WERI-Rb-1 (cell line): Measurements from ENCODE around the gene TMEM158.

ENCODE experiments used
- DNase-seq: peaks from one replicate; pipeline ENCODE4 v3.0.0-alpha.2; 2020
- H3K27ac ChIP-seq: fragments of 250-450 bp; sonication (Bioruptor Pico); 2 replicates; pipeline ENCODE4 v1.5.1; 2020; ENCODE audit warnings: mild to moderate bottlenecking, moderate library complexity
- H3K27me3 ChIP-seq: fragments of 250-450 bp; sonication (Bioruptor Pico); 2 replicates; pipeline ENCODE4 v1.5.1; 2021; ENCODE audit warnings: mild to moderate bottlenecking, low read depth, moderate library complexity; ENCODE audit not compliant: insufficient read depth, severe bottlenecking
- H3K36me3 ChIP-seq: fragments of 250-450 bp; sonication (Bioruptor Pico); 2 replicates; pipeline ENCODE4 v1.5.1; 2020; ENCODE audit warnings: mild to moderate bottlenecking, moderate library complexity
- H3K4me3 ChIP-seq: 2 replicates; pipeline ENCODE4 v1.5.1; 2011; ENCODE audit warnings: low read depth, mild to moderate bottlenecking, control low read depth, low read length
- H3K9me3 ChIP-seq: fragments of 250-450 bp; sonication (Bioruptor Pico); 2 replicates; pipeline ENCODE4 v1.5.1; 2021; ENCODE audit warnings: mild to moderate bottlenecking, moderate library complexity; ENCODE audit not compliant: severe bottlenecking
- CTCF ChIP-seq: IDR thresholded peaks from 2 replicates; pipeline ENCODE4 v1.5.1; 2011; ENCODE audit warnings: low read depth, mild to moderate bottlenecking, control low read depth, inconsistent platforms, low read length

The TMEM158 gene

GRCh38 chr3:45191924-45192417 is 34.1 kb downstream of the TMEM158 start:
- DNase-seq, result peak; percentile 91
- H3K9me3 ChIP-seq, result no peaks in the 10 kb centered on the region
- H3K27me3 ChIP-seq, result no peaks in the 10 kb centered on the region

GRCh38 chr3:45191424-45191823 is 34.7 kb downstream of the TMEM158 start:
- H3K27ac ChIP-seq, result peak overlapping the region; percentile 87
- DNase-seq, result no peak
- no peak overlapping the region for H3K4me3 ChIP-seq
- TF ChIP-seq CTCF, result no peak
- H3K9me3 ChIP-seq, result no peaks in the 10 kb centered on the region
- H3K36me3 ChIP-seq, result no peaks in the 10 kb centered on the region
- H3K27me3 ChIP-seq, result no peaks in the 10 kb centered on the region

More at GRCh38 chr3:45191924-45192417, 34.1 kb downstream of the TMEM158 start:
- no peak for TF ChIP-seq CTCF
- Histone ChIP-seq H3K4me3 (no peak overlapping the region), H3K36me3 (no peaks in the 10 kb centered on the region), H3K27ac (peak overlapping the region; percentile 87)

- H3K36me3 ChIP-seq, result no peaks in the 10 kb centered on the region
- DNase-seq, result peak; percentile 77
- H3K27ac ChIP-seq, result peak overlapping the region; percentile 76
- no peak overlapping the region; the same call in 1 of the 2 replicates for H3K4me3 ChIP-seq
- no peak for TF ChIP-seq CTCF
- H3K9me3 ChIP-seq, result no peaks in the 10 kb centered on the region
- no peaks in the 10 kb centered on the region for H3K27me3 ChIP-seq
Observed at GRCh38 chr3:45188719-45189659, 37.1 kb downstream of the TMEM158 start.

GRCh38 chr3:45187694-45188141 is 38.4 kb downstream of the TMEM158 start:
- Histone ChIP-seq H3K27ac (peak overlapping the region; percentile 76), H3K27me3 (no peaks in the 10 kb centered on the region), H3K36me3 (no peaks in the 10 kb centered on the region), H3K9me3 (no peaks in the 10 kb centered on the region), H3K4me3 (no peak overlapping the region)
- TF ChIP-seq CTCF, result no peak
- peak; percentile 24 for DNase-seq

- H3K27me3 ChIP-seq, result no peaks in the 10 kb centered on the region
- H3K27ac ChIP-seq, result no peak overlapping the region
Observed at GRCh38 chr3:45186871-45187270, 39.2 kb downstream of the TMEM158 start.

More at GRCh38 chr3:45186871-45187270, 39.2 kb downstream of the TMEM158 start:
- Histone ChIP-seq H3K36me3 (no peaks in the 10 kb centered on the region), H3K9me3 (no peaks in the 10 kb centered on the region), H3K4me3 (no peak overlapping the region)
- DNase-seq, result no peak
- no peak for TF ChIP-seq CTCF
